GM23338 (cell line): ENCODE measurements around the gene MYO6. TPM values are rescaled to one million over a fixed set of nuclear protein-coding genes. Genes with fewer than 3 reads are reported as not detected.

ENCODE experiments used
- ATAC-seq: fragments of 200-7000 bp; cut with Tn5 transposase; 3 replicates; pipeline ENCODE4 v1.9.1; 2020
- DNase-seq: peaks from one replicate; pipeline ENCODE4 v3.0.0-alpha.2; 2015; ENCODE audit warnings: low spot score
- H2AFZ ChIP-seq: fragments of 200-600 bp; sonication (generic); 2 replicates; pipeline ENCODE4 v1.8.0; 2016; ENCODE audit warnings: antibody characterized with exemption, mild to moderate bottlenecking, moderate library complexity
- H3F3A ChIP-seq: fragments of 200-600 bp; sonication (generic); replicated peaks from 2 replicates; pipeline ENCODE4 v1.8.0; 2017; ENCODE audit warnings: antibody characterized with exemption, mixed run types, low read depth
- H3K27ac ChIP-seq: fragments of 200-600 bp; sonication (generic); 2 replicates; pipeline ENCODE4 v1.6.1; 2016; ENCODE audit warnings: low read depth
- H3K27me3 ChIP-seq: fragments of 200-600 bp; sonication (generic); 2 replicates; pipeline ENCODE4 v1.8.0; 2016; ENCODE audit warnings: mild to moderate bottlenecking, mixed run types, moderate library complexity; ENCODE audit not compliant: insufficient read depth
- H3K36me3 ChIP-seq: fragments of 200-600 bp; sonication (generic); 2 replicates; pipeline ENCODE4 v1.8.0; 2016; ENCODE audit warnings: mild to moderate bottlenecking; ENCODE audit not compliant: insufficient read depth
- H3K4me1 ChIP-seq: fragments of 200-600 bp; sonication (generic); 2 replicates; pipeline ENCODE4 v1.8.0; 2016; ENCODE audit warnings: mild to moderate bottlenecking, moderate library complexity; ENCODE audit not compliant: insufficient read depth
- H3K4me2 ChIP-seq: fragments of 200-600 bp; sonication (generic); 2 replicates; pipeline ENCODE4 v1.7.1; 2017; ENCODE audit warnings: mixed run types
- H3K4me3 ChIP-seq: fragments of 200-600 bp; sonication (generic); 2 replicates; pipeline ENCODE4 v1.6.1; 2016; ENCODE audit warnings: mixed run types
- H3K79me2 ChIP-seq: fragments of 200-600 bp; sonication (generic); replicated peaks from 2 replicates; pipeline ENCODE4 v1.8.0; 2017; ENCODE audit warnings: mild to moderate bottlenecking; ENCODE audit not compliant: insufficient read depth
- H3K9me2 ChIP-seq: fragments of 200-600 bp; sonication (generic); 2 replicates; pipeline ENCODE4 v1.8.0; 2017; ENCODE audit not compliant: insufficient read depth
- H4K20me1 ChIP-seq: fragments of 200-600 bp; sonication (generic); replicated peaks from 2 replicates; pipeline ENCODE4 v1.8.0; 2017; ENCODE audit warnings: mild to moderate bottlenecking; ENCODE audit not compliant: insufficient read depth
- H3K27ac Mint-ChIP-seq: 2 replicates; pipeline ENCODE4 v1.8.0; 2020; ENCODE audit warnings: inconsistent platforms, mild to moderate bottlenecking, moderate library complexity, mixed read lengths
- H3K27me3 Mint-ChIP-seq: 3 replicates; pipeline ENCODE4 v1.8.0; 2022; ENCODE audit warnings: low read depth, mild to moderate bottlenecking, moderate library complexity, mixed read lengths, inconsistent platforms; ENCODE audit not compliant: insufficient read depth, poor library complexity
- H3K36me3 Mint-ChIP-seq: 3 replicates; pipeline ENCODE4 v1.8.0; 2021; ENCODE audit warnings: low read depth, mild to moderate bottlenecking, inconsistent platforms, moderate library complexity, mixed read lengths
- H3K4me1 Mint-ChIP-seq: 3 replicates; pipeline ENCODE4 v1.8.0; 2020; ENCODE audit warnings: mild to moderate bottlenecking, inconsistent platforms, mixed read lengths
- H3K4me3 Mint-ChIP-seq: 3 replicates; pipeline ENCODE4 v1.8.0; 2021; ENCODE audit warnings: moderate library complexity, mild to moderate bottlenecking, inconsistent platforms, mixed read lengths
- H3K9me3 Mint-ChIP-seq: 3 replicates; pipeline ENCODE4 v1.8.0; 2020; ENCODE audit warnings: moderate library complexity, mild to moderate bottlenecking, inconsistent platforms, mixed read lengths
- CREB1 ChIP-seq: fragments of 250-450 bp; sonication (Bioruptor Pico); IDR thresholded peaks from 2 replicates; pipeline ENCODE4 v1.5.0; 2020; ENCODE audit warnings: low read depth, mild to moderate bottlenecking, moderate library complexity
- CTCF ChIP-seq, 2 experiments: fragments of 200-600 bp in 1 of 2; sonication (generic) in 1 of 2; conservative IDR thresholded peaks; 2 replicates each; pipeline versions ENCODE4 v1.5.1 to v1.6.1; 2016 to 2017; ENCODE audit warnings: antibody characterized with exemption in 2 of 2, low read depth in 2 of 2, mild to moderate bottlenecking in 2 of 2, moderate library complexity in 1 of 2
- EZH2phosphoT487 ChIP-seq: fragments of 200-600 bp; sonication (generic); IDR thresholded peaks from one replicate; pipeline ENCODE4 v1.8.1; 2018; ENCODE audit warnings: antibody characterized with exemption; ENCODE audit not compliant: unreplicated experiment
- JUNB ChIP-seq: IDR thresholded peaks from one replicate; pipeline ENCODE4 v1.6.1; 2016; ENCODE audit warnings: antibody characterized with exemption; ENCODE audit not compliant: unreplicated experiment
- POLR2AphosphoS5 ChIP-seq: IDR thresholded peaks from 2 replicates; pipeline ENCODE4 v1.6.1; 2016; ENCODE audit warnings: antibody characterized with exemption, low read depth
- REST ChIP-seq: IDR thresholded peaks from one replicate; pipeline ENCODE4 v1.6.1; 2018; ENCODE audit warnings: antibody characterized with exemption; ENCODE audit not compliant: unreplicated experiment
- STAT1 ChIP-seq: IDR thresholded peaks from one replicate; pipeline ENCODE4 v1.6.1; 2016; ENCODE audit warnings: antibody characterized with exemption; ENCODE audit not compliant: unreplicated experiment
- ZNF114 ChIP-seq: fragments of 250-450 bp; sonication (Bioruptor Pico); IDR thresholded peaks from 2 replicates; pipeline ENCODE4 v1.5.0; 2020; ENCODE audit warnings: mild to moderate bottlenecking, moderate library complexity
- ZNF331 ChIP-seq: fragments of 250-450 bp; sonication (Bioruptor Pico); IDR thresholded peaks from 2 replicates; pipeline ENCODE4 v1.5.0; 2020; ENCODE audit warnings: low read depth, mild to moderate bottlenecking, moderate library complexity
- polyA plus RNA-seq: library from polyadenylated mRNA; unstranded; fragments of >200 nt; fragmentation: Nextera tagmentation; extraction: Ambion mirVana; gene quantifications from 2 replicates; pipeline ENCODE4 v1.2.1, GENCODE V29; 2016
- total RNA-seq: library from RNA; depleted of rRNA; stranded (reverse); fragments of >200 nt; shearing (Covaris generic); gene quantifications from 2 replicates; pipeline ENCODE4 v1.2.3, GENCODE V29; 2014
- TF ChIP-seq, protein P1 (sequence below): IDR thresholded peaks from 2 replicates; pipeline ENCODE4 v1.6.1; 2016; ENCODE audit warnings: antibody characterized with exemption
- TF ChIP-seq, protein P2 (sequence below): fragments of 250-450 bp; sonication (Bioruptor Pico); IDR thresholded peaks from 2 replicates; pipeline ENCODE4 v1.5.0; 2020; ENCODE audit warnings: mild to moderate bottlenecking, moderate library complexity

The MYO6 gene
- total and polyA plus RNA-seq, 2 experiments from 2014 or later: 21.8 to 33.0 TPM

DNA sequence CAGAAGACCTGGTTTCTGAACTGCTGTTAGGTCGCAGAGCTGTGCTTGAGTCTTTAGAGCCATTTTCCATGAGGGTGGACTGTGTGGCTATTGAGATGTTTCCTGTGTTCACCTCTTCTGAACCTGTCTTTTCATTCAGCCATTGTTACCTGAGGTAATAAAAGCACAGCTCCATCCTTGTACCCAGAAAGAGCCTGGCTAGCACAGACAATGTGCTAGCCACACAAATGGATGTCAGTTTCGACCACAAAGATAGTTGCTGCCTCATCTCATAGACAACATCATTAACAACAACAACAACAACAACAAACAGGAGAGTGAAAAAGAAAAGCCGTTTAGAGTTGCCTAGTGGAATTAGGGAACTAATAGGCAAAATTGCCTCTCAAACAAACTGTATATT lies 114.7 kb downstream of the MYO6 start (continued):
- no peak for TF ChIP-seq JUNB
- TF ChIP-seq ZNF331 (CRISPR knock-in tag): no peak
- TF ChIP-seq, protein P1, sequence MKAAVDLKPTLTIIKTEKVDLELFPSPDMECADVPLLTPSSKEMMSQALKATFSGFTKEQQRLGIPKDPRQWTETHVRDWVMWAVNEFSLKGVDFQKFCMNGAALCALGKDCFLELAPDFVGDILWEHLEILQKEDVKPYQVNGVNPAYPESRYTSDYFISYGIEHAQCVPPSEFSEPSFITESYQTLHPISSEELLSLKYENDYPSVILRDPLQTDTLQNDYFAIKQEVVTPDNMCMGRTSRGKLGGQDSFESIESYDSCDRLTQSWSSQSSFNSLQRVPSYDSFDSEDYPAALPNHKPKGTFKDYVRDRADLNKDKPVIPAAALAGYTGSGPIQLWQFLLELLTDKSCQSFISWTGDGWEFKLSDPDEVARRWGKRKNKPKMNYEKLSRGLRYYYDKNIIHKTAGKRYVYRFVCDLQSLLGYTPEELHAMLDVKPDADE: no peak
- no peak for TF ChIP-seq EZH2phosphoT487
- TF ChIP-seq POLR2AphosphoS5: no peak
- no peak for TF ChIP-seq CREB1

DNA sequence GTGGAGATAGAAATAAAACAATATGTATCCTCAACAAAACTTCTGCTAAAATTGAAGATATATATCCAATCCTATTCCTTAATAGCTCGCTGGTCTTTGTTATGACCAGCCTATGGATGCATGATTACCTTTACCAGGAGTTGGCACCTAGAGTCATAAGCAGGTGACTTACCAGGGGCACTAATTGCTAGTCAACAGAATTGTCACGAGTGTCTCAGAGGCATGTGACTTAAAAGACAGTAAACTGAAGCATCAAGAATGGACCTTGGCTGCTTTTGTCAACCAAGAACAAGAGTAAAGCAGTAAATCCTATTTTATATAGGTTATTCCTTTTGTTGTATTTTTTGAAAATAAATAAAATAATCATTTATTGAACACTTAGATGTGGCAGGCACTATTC lies 115.4 kb downstream of the MYO6 start:
- no peaks in the 10 kb centered on the region for H3F3A ChIP-seq
- ATAC-seq (no peak), DNase-seq (no peak)
- H3K9me2 ChIP-seq: no peaks in the 10 kb centered on the region
- no peak overlapping the region for H3K4me2 ChIP-seq
- no peaks in the 10 kb centered on the region for H3K79me2 ChIP-seq
- no peak overlapping the region for H3K4me3 ChIP-seq
- peaks cover 5% of the 10 kb centered on the region; the same call in 1 of the 2 replicates for H3K36me3 ChIP-seq
- no peaks in the 10 kb centered on the region for H3K4me1 ChIP-seq
- Mint-ChIP-seq H3K27ac (no peak overlapping the region), H3K36me3 (no peaks in the 10 kb centered on the region), H3K27me3 (no peaks in the 10 kb centered on the region), H3K4me1 (no peaks in the 10 kb centered on the region), H3K4me3 (no peak overlapping the region), H3K9me3 (no peaks in the 10 kb centered on the region)
- H3K27ac ChIP-seq: no peak overlapping the region
- no peak overlapping the region for H2AFZ ChIP-seq
- no peaks in the 10 kb centered on the region for H3K27me3 ChIP-seq
- 0 out of 2 replicates have a peak, but pooled peaks cover 2% of the 10 kb centered on the region for H4K20me1 ChIP-seq
- no peak for TF ChIP-seq CTCF (conservative IDR thresholded peaks at IDR 0.05; ENCODE audit: low read depth in 2 of 2)
- no peak for TF ChIP-seq ZNF114 (CRISPR knock-in tag)
- TF ChIP-seq CREB1: no peak
- TF ChIP-seq REST: no peak
- TF ChIP-seq POLR2AphosphoS5: no peak
- no peak for TF ChIP-seq JUNB
- TF ChIP-seq STAT1: no peak
- TF ChIP-seq, protein P1: no peak
- TF ChIP-seq, protein P2, sequence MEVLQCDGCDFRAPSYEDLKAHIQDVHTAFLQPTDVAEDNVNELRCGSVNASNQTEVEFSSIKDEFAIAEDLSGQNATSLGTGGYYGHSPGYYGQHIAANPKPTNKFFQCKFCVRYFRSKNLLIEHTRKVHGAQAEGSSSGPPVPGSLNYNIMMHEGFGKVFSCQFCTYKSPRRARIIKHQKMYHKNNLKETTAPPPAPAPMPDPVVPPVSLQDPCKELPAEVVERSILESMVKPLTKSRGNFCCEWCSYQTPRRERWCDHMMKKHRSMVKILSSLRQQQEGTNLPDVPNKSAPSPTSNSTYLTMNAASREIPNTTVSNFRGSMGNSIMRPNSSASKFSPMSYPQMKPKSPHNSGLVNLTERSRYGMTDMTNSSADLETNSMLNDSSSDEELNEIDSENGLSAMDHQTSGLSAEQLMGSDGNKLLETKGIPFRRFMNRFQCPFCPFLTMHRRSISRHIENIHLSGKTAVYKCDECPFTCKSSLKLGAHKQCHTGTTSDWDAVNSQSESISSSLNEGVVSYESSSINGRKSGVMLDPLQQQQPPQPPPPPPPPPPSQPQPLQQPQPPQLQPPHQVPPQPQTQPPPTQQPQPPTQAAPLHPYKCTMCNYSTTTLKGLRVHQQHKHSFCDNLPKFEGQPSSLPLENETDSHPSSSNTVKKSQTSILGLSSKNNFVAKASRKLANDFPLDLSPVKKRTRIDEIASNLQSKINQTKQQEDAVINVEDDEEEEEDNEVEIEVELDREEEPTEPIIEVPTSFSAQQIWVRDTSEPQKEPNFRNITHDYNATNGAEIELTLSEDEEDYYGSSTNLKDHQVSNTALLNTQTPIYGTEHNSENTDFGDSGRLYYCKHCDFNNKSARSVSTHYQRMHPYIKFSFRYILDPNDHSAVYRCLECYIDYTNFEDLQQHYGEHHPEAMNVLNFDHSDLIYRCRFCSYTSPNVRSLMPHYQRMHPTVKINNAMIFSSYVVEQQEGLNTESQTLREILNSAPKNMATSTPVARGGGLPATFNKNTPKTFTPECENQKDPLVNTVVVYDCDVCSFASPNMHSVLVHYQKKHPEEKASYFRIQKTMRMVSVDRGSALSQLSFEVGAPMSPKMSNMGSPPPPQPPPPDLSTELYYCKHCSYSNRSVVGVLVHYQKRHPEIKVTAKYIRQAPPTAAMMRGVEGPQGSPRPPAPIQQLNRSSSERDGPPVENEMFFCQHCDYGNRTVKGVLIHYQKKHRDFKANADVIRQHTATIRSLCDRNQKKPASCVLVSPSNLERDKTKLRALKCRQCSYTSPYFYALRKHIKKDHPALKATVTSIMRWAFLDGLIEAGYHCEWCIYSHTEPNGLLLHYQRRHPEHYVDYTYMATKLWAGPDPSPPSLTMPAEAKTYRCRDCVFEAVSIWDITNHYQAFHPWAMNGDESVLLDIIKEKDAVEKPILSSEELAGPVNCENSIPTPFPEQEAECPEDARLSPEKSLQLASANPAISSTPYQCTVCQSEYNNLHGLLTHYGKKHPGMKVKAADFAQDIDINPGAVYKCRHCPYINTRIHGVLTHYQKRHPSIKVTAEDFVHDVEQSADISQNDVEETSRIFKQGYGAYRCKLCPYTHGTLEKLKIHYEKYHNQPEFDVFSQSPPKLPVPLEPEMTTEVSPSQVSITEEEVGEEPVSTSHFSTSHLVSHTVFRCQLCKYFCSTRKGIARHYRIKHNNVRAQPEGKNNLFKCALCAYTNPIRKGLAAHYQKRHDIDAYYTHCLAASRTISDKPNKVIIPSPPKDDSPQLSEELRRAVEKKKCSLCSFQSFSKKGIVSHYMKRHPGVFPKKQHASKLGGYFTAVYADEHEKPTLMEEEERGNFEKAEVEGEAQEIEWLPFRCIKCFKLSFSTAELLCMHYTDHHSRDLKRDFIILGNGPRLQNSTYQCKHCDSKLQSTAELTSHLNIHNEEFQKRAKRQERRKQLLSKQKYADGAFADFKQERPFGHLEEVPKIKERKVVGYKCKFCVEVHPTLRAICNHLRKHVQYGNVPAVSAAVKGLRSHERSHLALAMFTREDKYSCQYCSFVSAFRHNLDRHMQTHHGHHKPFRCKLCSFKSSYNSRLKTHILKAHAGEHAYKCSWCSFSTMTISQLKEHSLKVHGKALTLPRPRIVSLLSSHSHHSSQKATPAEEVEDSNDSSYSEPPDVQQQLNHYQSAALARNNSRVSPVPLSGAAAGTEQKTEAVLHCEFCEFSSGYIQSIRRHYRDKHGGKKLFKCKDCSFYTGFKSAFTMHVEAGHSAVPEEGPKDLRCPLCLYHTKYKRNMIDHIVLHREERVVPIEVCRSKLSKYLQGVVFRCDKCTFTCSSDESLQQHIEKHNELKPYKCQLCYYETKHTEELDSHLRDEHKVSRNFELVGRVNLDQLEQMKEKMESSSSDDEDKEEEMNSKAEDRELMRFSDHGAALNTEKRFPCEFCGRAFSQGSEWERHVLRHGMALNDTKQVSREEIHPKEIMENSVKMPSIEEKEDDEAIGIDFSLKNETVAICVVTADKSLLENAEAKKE: no peak
